SH-SY5Y (cell line): ENCODE results near the gene MYL3.

ENCODE experiments used
- GATA2 ChIP-seq: IDR thresholded peaks from 2 replicates; pipeline ENCODE4 v1.6.1; 2011; ENCODE audit warnings: mild to moderate bottlenecking, low read depth, low read length
- GATA3 ChIP-seq: IDR thresholded peaks from 2 replicates; pipeline ENCODE4 v1.6.1; 2011; ENCODE audit warnings: low read depth, mild to moderate bottlenecking, low read length, moderate library complexity

GRCh38 chr3:46883054-46883829 lies 20.0 kb upstream of the MYL3 start:
- TF ChIP-seq GATA2, result no peak
- no peak for TF ChIP-seq GATA3
